Cortex of kidney (tissue), 1 donor: ENCODE results near the gene OR52R1.
"Not testable (repeated sequence)": the region's sequence is repeated elsewhere in the genome, so short reads cannot be mapped to it uniquely, and the experiment has no call there.

Experiments used
- DNase-seq: peaks from one replicate; lab custom pipeline; 2025; lab: John Stamatoyannopoulos, UW

Gene OR52R1

GRCh38 chr11:4804280-4804679 lies at the start of gene OR52R1:
Gene OR52R1, minus strand, starts transcription at chr11:4804380. Its CDS starts 0 bp downstream, at chr11:4804380.
- DNase-seq = no peak

DNA sequence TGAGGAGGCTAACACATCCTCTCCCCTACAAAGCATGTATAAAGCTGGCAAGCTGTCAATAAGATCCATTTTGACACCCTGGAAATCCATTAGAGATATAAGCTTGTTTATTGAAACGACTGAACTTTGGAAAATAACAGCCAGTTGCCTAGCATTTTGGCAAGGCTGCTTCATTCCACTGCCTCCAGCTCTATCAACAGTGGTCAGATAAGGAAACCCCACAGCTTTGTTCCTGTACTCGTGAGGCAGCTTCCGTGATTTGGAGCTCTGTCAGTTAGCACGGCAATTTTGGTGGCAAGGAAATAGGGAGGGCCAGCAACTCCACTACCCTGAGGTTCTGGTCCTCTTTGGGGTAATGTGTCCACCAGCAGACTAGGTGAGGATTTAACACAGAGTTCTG lies 46.9 kb upstream of the OR52R1 start:
- DNase-seq = no peak

GRCh38 chr11:4848908-4849532 lies 44.8 kb upstream of the OR52R1 start, which contains the start of gene OR51S1:
Gene OR51S1, minus strand, starts transcription at chr11:4849208. Its CDS starts 0 bp downstream, at chr11:4849208.
- no peak for DNase-seq

GRCh38 chr11:4839851-4840549 lies 35.8 kb upstream of the OR52R1 start:
- DNase-seq = no peak

GRCh38 chr11:4830909-4831308 lies 26.7 kb upstream of the OR52R1 start:
- no peak for DNase-seq

- no peak for DNase-seq
Measured at GRCh38 chr11:4830346-4830745, 26.2 kb upstream of the OR52R1 start.

GRCh38 chr11:4826425-4826824 lies 22.2 kb upstream of the OR52R1 start:
- DNase-seq = no peak

DNA sequence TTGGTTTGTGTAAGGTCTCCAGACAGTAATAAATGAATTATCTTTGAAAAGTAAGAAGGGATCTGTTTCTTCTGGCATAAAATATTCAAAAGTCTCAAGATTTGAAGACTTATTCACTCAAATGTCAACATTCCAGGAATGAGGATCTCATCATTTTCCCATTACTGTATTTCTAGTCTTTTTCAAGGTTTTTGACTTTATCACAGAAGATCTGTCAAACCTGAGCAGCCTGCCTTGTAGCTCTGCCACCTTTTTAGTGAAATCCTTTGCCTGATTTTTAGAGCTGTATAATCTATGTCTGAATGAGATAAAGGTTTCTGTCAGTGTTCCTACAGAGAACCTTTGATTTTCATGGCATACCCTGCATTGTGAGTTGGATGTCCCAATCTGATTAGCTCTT lies 21.0 kb upstream of the OR52R1 start:
- no peak for DNase-seq

DNA sequence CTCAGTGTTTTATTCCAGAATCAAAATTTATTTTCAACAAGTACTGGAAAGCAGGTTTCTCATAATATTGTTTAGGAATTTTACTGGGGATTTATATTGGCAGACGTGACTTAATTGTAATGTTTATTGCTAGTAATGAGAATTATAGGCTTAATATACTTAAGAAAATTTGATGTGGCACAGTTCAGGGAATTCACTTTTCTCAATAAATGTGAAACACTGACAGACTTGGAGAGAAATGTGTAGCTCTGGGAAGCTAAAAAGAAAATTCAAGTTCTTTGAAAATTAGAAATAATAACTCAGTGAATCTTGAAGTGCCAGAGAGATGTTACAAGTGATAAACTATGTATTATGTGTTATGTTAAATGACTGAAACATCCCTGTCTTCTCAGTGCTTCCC lies 16.8 kb upstream of the OR52R1 start, which contains the start of gene OR51F2:
OR51F2 (plus strand) TSS at position 301 of the 400 bp plus-strand sequence. CDS start 101 bp downstream, outside the sequence.
- DNase-seq = no peak

DNA sequence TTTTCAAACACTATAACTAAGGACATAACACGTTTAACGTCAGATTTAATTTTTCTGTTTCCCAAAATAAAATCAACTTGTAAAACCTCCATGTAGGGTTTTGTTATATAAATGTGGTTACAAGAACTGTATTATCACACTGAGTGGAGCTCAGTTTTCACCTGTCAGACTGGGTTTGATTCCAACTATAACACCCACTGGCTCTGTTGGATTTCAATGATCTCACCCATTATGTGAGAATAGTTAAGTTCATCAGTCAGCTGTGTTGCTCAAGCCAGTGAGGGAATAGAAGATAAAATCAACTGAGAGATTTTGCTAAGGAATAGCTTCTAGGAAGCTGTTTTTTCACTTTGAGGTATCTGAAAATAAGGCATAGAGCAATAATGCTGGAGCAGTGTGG lies 5.1 kb upstream of the OR52R1 start:
- DNase-seq = no peak

- DNase-seq = no peak
Measured at GRCh38 chr11:4808476-4808875, 4.3 kb upstream of the OR52R1 start.

- not testable (repeated sequence) for DNase-seq
Measured at GRCh38 chr11:4801316-4801715, 2.9 kb downstream of the OR52R1 start.

- DNase-seq = no peak
Measured at GRCh38 chr11:4798427-4799183, 5.6 kb downstream of the OR52R1 start.

GRCh38 chr11:4797206-4797605 lies 7.0 kb downstream of the OR52R1 start:
- no peak for DNase-seq

DNA sequence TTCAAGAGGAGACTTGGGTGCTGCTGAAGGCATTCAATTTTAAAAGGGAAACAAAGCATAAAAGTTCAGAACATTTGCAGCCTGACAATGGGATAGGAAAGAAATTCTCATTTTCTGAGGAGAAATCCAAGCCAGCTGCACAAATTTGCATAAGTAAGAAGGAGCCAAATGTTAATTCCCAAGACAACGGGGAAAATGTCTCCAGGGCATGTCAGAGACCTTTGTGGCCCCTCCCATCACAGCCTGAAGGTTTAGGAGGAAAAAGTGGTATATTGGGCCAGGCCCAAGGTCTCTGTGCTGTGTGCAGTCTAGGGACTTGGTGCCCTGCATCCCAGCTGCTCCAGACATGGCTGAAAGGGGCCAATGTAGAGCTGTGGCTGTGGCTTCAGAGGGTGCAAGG lies 21.7 kb downstream of the OR52R1 start:
- no peak for DNase-seq

DNA sequence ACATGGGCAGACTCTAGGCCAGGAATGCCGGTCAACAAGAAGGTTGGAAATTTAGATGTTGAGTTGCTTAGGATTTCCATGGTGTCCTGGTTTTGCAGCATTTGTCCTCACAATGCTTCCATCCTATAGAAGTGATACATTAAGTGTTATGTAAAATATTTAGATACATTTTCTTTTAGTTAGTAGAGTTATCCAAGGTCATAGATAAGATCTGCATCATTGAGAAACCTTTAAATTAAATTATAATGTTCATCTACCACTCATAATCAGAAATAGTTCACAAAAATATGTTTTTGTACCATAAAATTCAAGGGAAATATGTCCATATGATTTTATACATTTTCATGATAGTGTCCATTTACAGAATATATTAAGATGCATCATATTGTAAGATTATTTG lies 34.3 kb downstream of the OR52R1 start, which contains the start of gene OR51F1:
OR51F1 (minus strand) TSS at position 101 of the 400 bp plus-strand sequence; CDS start at position 101, 0 bp downstream.
- no peak for DNase-seq

- DNase-seq = no peak
Measured at GRCh38 chr11:4768094-4768493, 36.1 kb downstream of the OR52R1 start.

GRCh38 chr11:4766420-4767043 lies 37.6 kb downstream of the OR52R1 start:
- DNase-seq = no peak

DNA sequence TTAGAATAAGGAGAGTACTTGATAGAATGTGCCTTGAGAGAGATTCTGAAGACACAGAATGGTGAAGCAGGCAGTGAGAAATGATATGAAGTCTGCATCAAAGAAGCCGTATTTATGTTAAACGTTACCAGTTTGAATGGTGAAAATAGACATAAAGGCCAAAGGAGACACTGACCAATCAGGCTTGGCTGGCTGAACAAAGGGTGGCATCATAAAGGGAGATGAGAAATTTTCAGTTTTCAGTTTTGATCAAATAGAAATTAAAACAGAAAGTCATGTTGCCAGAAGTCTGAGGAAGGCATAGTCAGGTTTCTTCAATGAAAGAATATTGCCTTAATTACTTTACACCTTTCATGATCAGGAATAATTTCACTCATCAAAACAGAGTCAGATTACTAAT lies 41.1 kb downstream of the OR52R1 start:
- no peak for DNase-seq
